GM12878 (cell line): ENCODE data around the gene MAP3K7CL. TPM values are rescaled to one million over a fixed set of nuclear protein-coding genes. Genes with fewer than 3 reads are reported as not detected.

ENCODE experiments used
- ATAC-seq: fragments of 200-7000 bp; cut with Tn5 transposase; 3 replicates; pipeline ENCODE4 v1.9.1; 2020; ENCODE audit warnings: mild to moderate bottlenecking, moderate library complexity
- BruUV-seq: library from RNA; stranded (reverse); fragments of 400-500 nt; replicated peaks from 2 replicates; lab custom pipeline; 2021; lab: Mats Ljungman, UMichigan
- CTCF ChIA-PET: fragments of 300-600 bp; sonication (Branson Sonifier 250); formaldehyde crosslinking; extraction: SDS; loops from one replicate; lab custom pipeline; 2021; ENCODE audit warnings: inconsistent platforms; lab: Yijun Ruan, JAX
- POLR2A ChIA-PET: fragments of 350-600 bp; formaldehyde crosslinking; extraction: SDS; loops from one replicate; lab custom pipeline; 2021; ENCODE audit warnings: inconsistent platforms; lab: Charles Lee
- RAD21 ChIA-PET: fragments of 300-600 bp; sonication (Branson Sonifier 250); formaldehyde crosslinking; loops from one replicate; lab custom pipeline; 2023; ENCODE audit warnings: antibody characterized with exemption; ENCODE audit not compliant: unreplicated experiment; lab: Charles Lee
- SMC1A ChIA-PET: fragments of 300-600 bp; sonication (Branson Sonifier 250); formaldehyde crosslinking; loops from one replicate; lab custom pipeline; 2023; ENCODE audit not compliant: unreplicated experiment, uncharacterized antibody; lab: Charles Lee
- DNase-seq: peaks from one replicate; pipeline ENCODE4 v3.0.0-alpha.2; 2011; ENCODE audit warnings: low read depth, low spot score
- FAIRE-seq: peaks from 3 replicates; lab custom pipeline; 2011; peaks lifted over from hg19 to GRCh38; lab: Jason Lieb, UNC
- H2AFZ ChIP-seq: 2 replicates; pipeline ENCODE4 v1.6.0; 2011; ENCODE audit warnings: low read depth, low read length, control low read depth; ENCODE audit not compliant: control insufficient read depth
- H3K27ac ChIP-seq: 2 replicates; pipeline ENCODE4 v1.5.1; 2011; ENCODE audit warnings: control low read depth; ENCODE audit not compliant: control insufficient read depth, insufficient read depth
- H3K27me3 ChIP-seq, 2 experiments: replicated peaks in 1 of 2; 2 replicates each; pipeline versions ENCODE4 v1.6.0 to v1.6.1; 2011; ENCODE audit warnings: low read length in 1 of 2; ENCODE audit not compliant: control insufficient read depth in 2 of 2, insufficient read depth in 2 of 2
- H3K36me3 ChIP-seq, 2 experiments: 2 replicates each; pipeline ENCODE4 v1.5.1; 2011; ENCODE audit warnings: low read length in 1 of 2; ENCODE audit not compliant: control insufficient read depth in 2 of 2, insufficient read depth in 2 of 2
- H3K4me1 ChIP-seq: 2 replicates; pipeline ENCODE4 v1.6.1; 2011; ENCODE audit warnings: mild to moderate bottlenecking, low read length, moderate library complexity, mixed read lengths; ENCODE audit not compliant: control insufficient read depth, insufficient read depth
- H3K4me2 ChIP-seq: 2 replicates; pipeline ENCODE4 v1.6.0; 2011; ENCODE audit warnings: control low read depth; ENCODE audit not compliant: control insufficient read depth, insufficient read depth
- H3K4me3 ChIP-seq: fragments of 200-600 bp; sonication (generic); 2 replicates; pipeline ENCODE4 v1.5.1; 2016
- H3K79me2 ChIP-seq: 2 replicates; pipeline ENCODE4 v1.6.0; 2011; ENCODE audit warnings: low read length; ENCODE audit not compliant: control insufficient read depth, insufficient read depth
- H3K9ac ChIP-seq: 2 replicates; pipeline ENCODE4 v1.8.0; 2011; ENCODE audit warnings: low read length, control low read depth, mixed read lengths; ENCODE audit not compliant: control insufficient read depth, insufficient read depth
- H3K9me3 ChIP-seq: replicated peaks from 3 replicates; pipeline ENCODE4 v1.5.1; 2011; ENCODE audit warnings: mild to moderate bottlenecking, low read length; ENCODE audit not compliant: control insufficient read depth, insufficient read depth
- H4K20me1 ChIP-seq: 2 replicates; pipeline ENCODE4 v1.6.0; 2011; ENCODE audit not compliant: control insufficient read depth, insufficient read depth
- ATF7 ChIP-seq: fragments of 450-650 bp; IDR thresholded peaks from 2 replicates; pipeline ENCODE4 v1.6.1; 2016; ENCODE audit warnings: low read depth, mild to moderate bottlenecking
- BHLHE40 ChIP-seq, 2 experiments: fragments of 450-650 bp in 1 of 2; IDR thresholded peaks; 2 replicates each; pipeline ENCODE4 v1.6.1; 2011 to 2017; ENCODE audit warnings: low read depth in 2 of 2, borderline replicate concordance in 1 of 2, improper control_type of control experiment in 1 of 2, low read length in 1 of 2, mild to moderate bottlenecking in 1 of 2
- ESRRA ChIP-seq: IDR thresholded peaks from 2 replicates; pipeline ENCODE4 v1.6.1; 2012; ENCODE audit warnings: mild to moderate bottlenecking, low read length, improper control_type of control experiment
- FOS ChIP-seq: IDR thresholded peaks from 3 replicates; pipeline ENCODE4 v1.6.1; 2011; ENCODE audit warnings: borderline replicate concordance; ENCODE audit not compliant: insufficient read length; ENCODE audit errors: extremely low read depth
- HDGF ChIP-seq: fragments of 450-650 bp; IDR thresholded peaks from 2 replicates; pipeline ENCODE4 v1.6.1; 2016; ENCODE audit warnings: antibody characterized with exemption
- KAT2A ChIP-seq: conservative IDR thresholded peaks from 2 replicates; pipeline ENCODE4 v1.6.1; 2011; ENCODE audit warnings: low read depth, low read length; ENCODE audit not compliant: control insufficient read depth
- MTA2 ChIP-seq: fragments of 450-650 bp; IDR thresholded peaks from 2 replicates; pipeline ENCODE4 v1.6.1; 2016; ENCODE audit warnings: low read depth, mild to moderate bottlenecking, moderate library complexity
- NFYA ChIP-seq: IDR thresholded peaks from 2 replicates; pipeline ENCODE4 v1.6.1; 2011; ENCODE audit warnings: low read depth, mild to moderate bottlenecking, low read length, improper control_type of control experiment, borderline replicate concordance
- PAX5 ChIP-seq: IDR thresholded peaks from 2 replicates; pipeline ENCODE4 v1.6.1; 2011; ENCODE audit warnings: low read depth, low read length, borderline replicate concordance
- RELA ChIP-seq: fragments of 450-650 bp; IDR thresholded peaks from 2 replicates; pipeline ENCODE4 v1.8.0; 2014; ENCODE audit warnings: borderline replicate concordance; ENCODE audit not compliant: partially characterized antibody
- SIN3A ChIP-seq: IDR thresholded peaks from 2 replicates; pipeline ENCODE4 v1.6.1; 2012; ENCODE audit warnings: low read depth, low read length, improper control_type of control experiment
- SMAD1 ChIP-seq: fragments of 450-650 bp; IDR thresholded peaks from 2 replicates; pipeline ENCODE4 v1.6.1; 2018; ENCODE audit warnings: mild to moderate bottlenecking, low read depth; ENCODE audit not compliant: partially characterized antibody
- SPI1 ChIP-seq: IDR thresholded peaks from 2 replicates; pipeline ENCODE4 v1.6.1; 2011; ENCODE audit warnings: low read depth, mild to moderate bottlenecking, low read length, moderate library complexity, borderline replicate concordance; ENCODE audit not compliant: insufficient read depth
- STAT3 ChIP-seq: IDR thresholded peaks from 2 replicates; pipeline ENCODE4 v1.6.1; 2011; ENCODE audit warnings: low read depth, low read length, improper control_type of control experiment
- YY1 ChIP-seq: IDR thresholded peaks from 2 replicates; pipeline ENCODE4 v1.6.1; 2011; ENCODE audit warnings: low read depth, mild to moderate bottlenecking, low read length
- ZBED1 ChIP-seq: IDR thresholded peaks from 2 replicates; pipeline ENCODE4 v1.6.1; 2016; ENCODE audit warnings: borderline replicate concordance
- WGBS: methylation state at CpG from one replicate; pipeline ENCODE4 v1.1.6; 2016; ENCODE audit warnings: low lambda C conversion rate; ENCODE audit not compliant: insufficient replicate concordance, insufficient coverage; ENCODE audit errors: missing lambda C conversion rate; 5-methylcytosine and 5-hydroxymethylcytosine counted together
- in situ Hi-C: fragments of 300-500 bp; cut with MboI; formaldehyde crosslinking; loops from 9 replicates; pipeline ENCODE4 v1.14.3; 2018; ENCODE audit warnings: mixed read lengths
- intact Hi-C: fragments of 100-400 bp; cut with micrococcal nuclease; formaldehyde crosslinking; loops from one replicate; pipeline ENCODE4 v1.14.2; 2022; ENCODE audit not compliant: unreplicated experiment
- polyA plus RNA-seq, 11 experiments: library from polyadenylated mRNA; depleted of rRNA in 4 of 11; unstranded in 6 of 11; stranded (reverse) in 5 of 11; fragments of >200 nt; fragmentation: Nextera tagmentation in 4 of 11; fragmentation: Illumina TruSeq in 1 of 11; extraction: Ambion mirVana in 4 of 11; extraction: Trizol in 1 of 11; gene quantifications; 1 replicate in 1 of 11; 2 replicates in 10 of 11; pipeline versions ENCODE4 v1.2.1 to v1.2.3, GENCODE V29; 2011 to 2016; ENCODE audit warnings: inconsistent platforms in 2 of 11, missing spikeins in 2 of 11, low read depth in 1 of 11
- total RNA-seq, 4 experiments: library from RNA; depleted of rRNA in 3 of 4; stranded (reverse); fragments of >200 nt in 3 of 4; fragmentation: Illumina TruSeq in 1 of 4; extraction: Trizol in 1 of 4; gene quantifications; 2 replicates each; pipeline versions ENCODE4 v1.2.1 to v1.2.3, GENCODE V29; 2013 to 2021
- TF ChIP-seq, protein P1 (sequence below): IDR thresholded peaks from 2 replicates; pipeline ENCODE4 v1.6.1; 2012; ENCODE audit warnings: low read length, inconsistent platforms
- TF ChIP-seq, protein P2 (sequence below): fragments of 450-650 bp; formaldehyde crosslinking; IDR thresholded peaks from 2 replicates; pipeline ENCODE4 v1.5.0; 2022; ENCODE audit warnings: mild to moderate bottlenecking, missing genetic modification characterization
- TF ChIP-seq, protein P3 (sequence below): fragments of 450-650 bp; IDR thresholded peaks from 2 replicates; pipeline ENCODE4 v1.6.1; 2017; ENCODE audit warnings: mild to moderate bottlenecking

Gene MAP3K7CL
- total and polyA plus RNA-seq, 10 of the 15 experiments (the other 5 are each of a cell fraction or from before 2014, with no cell fraction given), result 3.2 to 19.7 (median 6.6) TPM

DNA sequence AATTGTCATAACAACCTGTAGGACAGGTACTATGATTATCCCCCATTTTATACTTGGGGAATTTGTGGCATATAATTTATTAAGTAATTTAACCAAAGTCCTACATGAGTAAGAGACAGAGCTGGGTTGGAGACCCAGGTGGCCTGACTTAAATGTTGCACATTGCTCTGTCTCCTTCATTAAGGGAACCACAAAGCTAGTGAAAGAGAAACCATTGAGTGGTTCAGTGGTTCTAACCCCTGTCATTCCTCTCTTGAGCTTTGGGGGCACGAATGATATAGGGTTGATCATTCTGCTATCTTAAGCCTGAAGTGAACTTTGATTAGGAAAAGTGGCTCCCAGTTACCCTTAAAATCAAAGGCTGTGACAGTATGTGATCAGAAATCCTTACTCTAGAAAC is 5.3 kb upstream of the MAP3K7CL start:
- ChIA-PET SMC1A (interaction anchor here (0.6 to 3.7 kb wide), 24 partner anchors 10 to 248 kb away, joined by 3 to 25 read pairs (median 4); partner anchors contain the start of gene USP16), POLR2A (interaction anchor here (0.6 to 1.5 kb wide), 9 partner anchors 10 to 183 kb away, joined by 3 to 6 read pairs (median 3); no protein-coding TSS in a partner anchor), CTCF (interaction anchor here (0.5 to 2.8 kb wide), 12 partner anchors 8 to 242 kb away, joined by 3 to 13 read pairs (median 4); no protein-coding TSS in a partner anchor), RAD21 (interaction anchor here (0.7 to 2.5 kb wide), 21 partner anchors 9 to 247 kb away, joined by 3 to 21 read pairs (median 4); partner anchors contain the start of gene BACH1)
- no peak overlapping the region for H3K9ac ChIP-seq
- no peaks in the 10 kb centered on the region for H4K20me1 ChIP-seq
- no peaks in the 10 kb centered on the region for H3K27me3 ChIP-seq
- peak overlapping the region; percentile 80 for H3K27ac ChIP-seq
- intact Hi-C loops (no loop called here), in situ Hi-C loops (no loop called here)
- no peaks in the 10 kb centered on the region for H3K36me3 ChIP-seq
- WGBS, result 0% methylated on average over 1 of the region's 1 CpG
- no peaks in the 10 kb centered on the region; the same call in 1 of the 3 replicates for H3K9me3 ChIP-seq
- H3K4me3 ChIP-seq, result peak overlapping the region; percentile 43
- H3K4me2 ChIP-seq, result peak overlapping the region; percentile 82
- ATAC-seq, result peak; percentile 94
- FAIRE-seq, result peak; percentile 74
- peak overlapping the region; percentile 49 for H2AFZ ChIP-seq
- no TSS peak for BruUV-seq
- peaks cover 28% of the 10 kb centered on the region for H3K4me1 ChIP-seq
- DNase-seq, result peak; percentile 71
- no peaks in the 10 kb centered on the region for H3K79me2 ChIP-seq
- TF ChIP-seq ESRRA, result no peak
- TF ChIP-seq FOS, result no peak
- no peak for TF ChIP-seq ATF7
- no peak for TF ChIP-seq SMAD1
- TF ChIP-seq SIN3A, result no peak
- no peak for TF ChIP-seq KAT2A
- no peak for TF ChIP-seq NFYA
- TF ChIP-seq STAT3, result no peak
- TF ChIP-seq BHLHE40 (IDR thresholded peaks at IDR 0.05; ENCODE audit: borderline replicate concordance in 1 of 2, low read depth in 2 of 2, low read length in 1 of 2), result peak in 1 of 2 experiments; percentile 9; a peak in 1 of 4 replicates
- no peak for TF ChIP-seq HDGF
- TF ChIP-seq RELA, result no peak
- TF ChIP-seq, protein P1, sequence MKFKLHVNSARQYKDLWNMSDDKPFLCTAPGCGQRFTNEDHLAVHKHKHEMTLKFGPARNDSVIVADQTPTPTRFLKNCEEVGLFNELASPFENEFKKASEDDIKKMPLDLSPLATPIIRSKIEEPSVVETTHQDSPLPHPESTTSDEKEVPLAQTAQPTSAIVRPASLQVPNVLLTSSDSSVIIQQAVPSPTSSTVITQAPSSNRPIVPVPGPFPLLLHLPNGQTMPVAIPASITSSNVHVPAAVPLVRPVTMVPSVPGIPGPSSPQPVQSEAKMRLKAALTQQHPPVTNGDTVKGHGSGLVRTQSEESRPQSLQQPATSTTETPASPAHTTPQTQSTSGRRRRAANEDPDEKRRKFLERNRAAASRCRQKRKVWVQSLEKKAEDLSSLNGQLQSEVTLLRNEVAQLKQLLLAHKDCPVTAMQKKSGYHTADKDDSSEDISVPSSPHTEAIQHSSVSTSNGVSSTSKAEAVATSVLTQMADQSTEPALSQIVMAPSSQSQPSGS, result peak; percentile 44; the same call in 1 of the 2 replicates
- TF ChIP-seq PAX5, result 0 out of 2 replicates have a peak, but pooled peaks have one; percentile 44
- TF ChIP-seq MTA2, result peak; percentile 94
- TF ChIP-seq YY1, result no peak
- TF ChIP-seq, protein P2, sequence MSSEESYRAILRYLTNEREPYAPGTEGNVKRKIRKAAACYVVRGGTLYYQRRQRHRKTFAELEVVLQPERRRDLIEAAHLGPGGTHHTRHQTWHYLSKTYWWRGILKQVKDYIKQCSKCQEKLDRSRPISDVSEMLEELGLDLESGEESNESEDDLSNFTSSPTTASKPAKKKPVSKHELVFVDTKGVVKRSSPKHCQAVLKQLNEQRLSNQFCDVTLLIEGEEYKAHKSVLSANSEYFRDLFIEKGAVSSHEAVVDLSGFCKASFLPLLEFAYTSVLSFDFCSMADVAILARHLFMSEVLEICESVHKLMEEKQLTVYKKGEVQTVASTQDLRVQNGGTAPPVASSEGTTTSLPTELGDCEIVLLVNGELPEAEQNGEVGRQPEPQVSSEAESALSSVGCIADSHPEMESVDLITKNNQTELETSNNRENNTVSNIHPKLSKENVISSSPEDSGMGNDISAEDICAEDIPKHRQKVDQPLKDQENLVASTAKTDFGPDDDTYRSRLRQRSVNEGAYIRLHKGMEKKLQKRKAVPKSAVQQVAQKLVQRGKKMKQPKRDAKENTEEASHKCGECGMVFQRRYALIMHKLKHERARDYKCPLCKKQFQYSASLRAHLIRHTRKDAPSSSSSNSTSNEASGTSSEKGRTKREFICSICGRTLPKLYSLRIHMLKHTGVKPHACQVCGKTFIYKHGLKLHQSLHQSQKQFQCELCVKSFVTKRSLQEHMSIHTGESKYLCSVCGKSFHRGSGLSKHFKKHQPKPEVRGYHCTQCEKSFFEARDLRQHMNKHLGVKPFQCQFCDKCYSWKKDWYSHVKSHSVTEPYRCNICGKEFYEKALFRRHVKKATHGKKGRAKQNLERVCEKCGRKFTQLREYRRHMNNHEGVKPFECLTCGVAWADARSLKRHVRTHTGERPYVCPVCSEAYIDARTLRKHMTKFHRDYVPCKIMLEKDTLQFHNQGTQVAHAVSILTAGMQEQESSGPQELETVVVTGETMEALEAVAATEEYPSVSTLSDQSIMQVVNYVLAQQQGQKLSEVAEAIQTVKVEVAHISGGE (CRISPR knock-in tag), result no peak
- TF ChIP-seq ZBED1, result no peak
- TF ChIP-seq, protein P3, sequence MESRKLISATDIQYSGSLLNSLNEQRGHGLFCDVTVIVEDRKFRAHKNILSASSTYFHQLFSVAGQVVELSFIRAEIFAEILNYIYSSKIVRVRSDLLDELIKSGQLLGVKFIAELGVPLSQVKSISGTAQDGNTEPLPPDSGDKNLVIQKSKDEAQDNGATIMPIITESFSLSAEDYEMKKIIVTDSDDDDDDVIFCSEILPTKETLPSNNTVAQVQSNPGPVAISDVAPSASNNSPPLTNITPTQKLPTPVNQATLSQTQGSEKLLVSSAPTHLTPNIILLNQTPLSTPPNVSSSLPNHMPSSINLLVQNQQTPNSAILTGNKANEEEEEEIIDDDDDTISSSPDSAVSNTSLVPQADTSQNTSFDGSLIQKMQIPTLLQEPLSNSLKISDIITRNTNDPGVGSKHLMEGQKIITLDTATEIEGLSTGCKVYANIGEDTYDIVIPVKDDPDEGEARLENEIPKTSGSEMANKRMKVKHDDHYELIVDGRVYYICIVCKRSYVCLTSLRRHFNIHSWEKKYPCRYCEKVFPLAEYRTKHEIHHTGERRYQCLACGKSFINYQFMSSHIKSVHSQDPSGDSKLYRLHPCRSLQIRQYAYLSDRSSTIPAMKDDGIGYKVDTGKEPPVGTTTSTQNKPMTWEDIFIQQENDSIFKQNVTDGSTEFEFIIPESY, result no peak
- TF ChIP-seq SPI1, result no peak
